HG03108 (cell line): Measurements from ENCODE around the gene EML1.

Experiments used
- ATAC-seq: cut with Tn5 transposase; IDR thresholded peaks from one replicate; pipeline ENCODE4 v1.9.1; 2021; ENCODE audit warnings: moderate library complexity; ENCODE audit not compliant: unreplicated experiment

Gene EML1

GRCh38 chr14:99982537-99983250, 189.5 kb downstream of the EML1 start:
- peak; percentile 63 for ATAC-seq

DNA sequence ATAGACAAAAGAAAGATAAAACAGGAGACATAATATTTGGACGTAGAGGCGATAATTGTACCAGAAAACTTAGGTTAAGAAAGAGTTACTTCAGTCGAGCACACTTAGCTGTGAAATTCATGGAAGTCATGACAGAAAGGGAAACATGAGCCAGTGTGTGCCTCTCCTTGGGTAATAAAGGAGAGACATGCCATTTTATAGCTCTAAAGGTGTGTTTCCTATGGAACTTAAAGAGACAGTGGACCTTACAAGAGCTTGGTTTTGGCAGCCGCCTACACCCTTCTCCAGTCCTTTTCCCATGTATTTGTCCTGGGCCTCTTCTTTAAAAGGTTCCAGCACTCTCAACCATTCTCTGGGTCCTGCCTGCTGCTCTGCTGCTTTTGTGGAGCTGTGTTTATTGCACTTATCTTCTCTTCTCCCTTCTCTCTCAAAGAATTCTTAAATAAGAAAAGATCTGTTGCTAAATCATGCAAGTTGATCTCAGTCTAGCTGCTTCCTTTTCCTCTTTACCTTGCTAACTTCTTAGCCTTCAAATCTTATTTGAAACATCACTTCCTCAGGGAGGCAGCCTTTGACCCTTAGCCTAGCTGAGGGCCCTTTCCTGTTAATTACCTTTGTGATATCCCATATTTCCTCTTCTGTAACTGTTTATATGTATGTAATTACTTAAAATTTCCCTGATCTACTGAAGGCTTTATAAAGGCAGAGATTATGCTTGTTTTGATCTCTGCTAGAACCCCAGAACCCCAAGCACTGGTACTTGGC, 190.2 kb downstream of the EML1 start:
- ATAC-seq = no peak

- no peak for ATAC-seq
Observed at GRCh38 chr14:99984036-99984435, 190.8 kb downstream of the EML1 start.

DNA sequence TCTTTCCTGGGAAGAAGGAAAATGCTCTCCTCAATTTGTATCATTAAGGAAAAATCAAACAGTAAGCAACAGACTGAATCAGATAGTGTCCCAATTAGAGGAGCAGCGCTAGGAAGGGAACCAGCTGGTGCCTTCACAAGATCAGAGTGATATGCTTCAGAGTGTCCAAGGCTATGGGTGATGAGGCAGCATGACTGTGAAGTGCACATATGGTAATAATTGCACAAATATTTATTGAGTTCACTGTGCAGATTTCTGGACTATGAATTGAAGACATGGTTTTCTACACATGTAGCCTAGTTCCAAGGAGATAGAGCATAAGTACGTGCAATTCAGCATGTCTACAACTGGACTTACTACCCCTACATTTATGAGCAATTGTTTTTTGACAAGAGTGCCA, 193.2 kb downstream of the EML1 start:
- ATAC-seq = no peak

- no peak for ATAC-seq
Observed at GRCh38 chr14:99989032-99989431, 195.8 kb downstream of the EML1 start.

DNA sequence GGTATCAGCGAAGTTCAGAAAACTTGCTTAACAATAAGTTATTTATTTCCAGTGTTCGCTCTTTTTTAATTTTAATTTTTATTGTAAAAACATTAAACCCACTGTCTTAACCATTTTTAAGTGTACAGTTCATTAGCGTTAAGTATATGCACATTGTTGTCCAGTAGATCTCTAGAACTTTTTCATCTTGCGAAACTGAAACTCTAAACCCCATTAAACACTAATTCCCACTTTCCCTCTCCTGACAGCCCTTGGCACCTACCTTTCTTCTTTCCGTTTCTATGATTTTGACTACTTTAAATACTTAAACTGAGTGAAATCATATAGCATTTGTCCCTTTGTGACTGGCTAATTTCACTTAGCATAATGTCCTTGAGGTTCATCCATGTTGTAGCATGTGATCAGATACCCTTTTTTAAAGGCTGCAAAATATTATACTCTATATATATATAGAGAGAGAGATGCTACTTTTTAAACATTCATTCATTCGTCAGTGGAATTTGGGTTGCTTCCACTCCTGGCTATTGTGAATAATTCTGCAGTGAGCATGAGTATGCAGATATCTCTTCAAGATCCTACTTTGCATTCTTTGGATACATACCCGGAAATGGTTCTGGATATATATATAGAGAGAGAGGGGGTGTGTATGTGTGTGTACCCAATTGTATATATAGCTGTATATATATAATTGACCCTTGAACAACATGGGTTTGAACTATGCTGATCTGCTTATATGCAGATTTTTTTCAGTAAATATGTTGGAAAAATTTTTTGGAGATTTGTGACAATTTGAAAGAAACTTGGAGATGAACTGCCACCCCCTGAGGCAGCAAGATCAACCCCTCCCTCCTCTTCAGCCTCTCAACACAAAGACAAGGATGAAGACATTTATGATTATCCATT, 197.3 kb downstream of the EML1 start:
- ATAC-seq = no peak

DNA sequence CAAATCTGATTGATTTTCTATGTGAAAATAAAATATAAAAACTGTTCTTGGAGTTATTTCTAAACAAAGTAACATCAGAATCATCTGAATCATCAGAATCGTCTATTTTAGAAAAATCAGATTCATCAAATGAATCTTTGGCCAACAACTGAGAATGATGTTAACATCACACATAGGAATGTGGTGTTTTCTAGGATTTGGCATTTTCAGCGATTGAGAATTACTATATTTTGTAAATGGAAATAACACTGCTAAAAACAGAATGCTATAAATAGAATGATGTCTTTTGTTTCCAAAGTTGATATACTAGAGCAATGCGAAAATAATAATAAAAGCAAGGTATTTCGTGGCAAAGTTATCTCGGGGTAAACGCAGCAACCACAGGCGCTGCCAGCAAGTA, 198.1 kb downstream of the EML1 start:
- ATAC-seq = no peak
